MCF 10A (cell line): ENCODE results near the gene UBL3. TPM values are rescaled to one million over a fixed set of nuclear protein-coding genes. Genes with fewer than 3 reads are reported as not detected.
A peak's percentile ranks its signal among the peaks of the same experiment; 100 is the strongest.

Experiments used
- BruUV-seq: library from RNA; stranded (reverse); fragments of 400-500 nt; replicated peaks from 2 replicates; lab custom pipeline; 2021; lab: Mats Ljungman, UMichigan
- CTCF ChIA-PET: fragments of 300-600 bp; sonication (Branson Sonifier 250); formaldehyde crosslinking; extraction: SDS; loops from one replicate; lab custom pipeline; 2021; ENCODE audit warnings: antibody characterized with exemption, inconsistent platforms; lab: Yijun Ruan, JAX
- POLR2A ChIA-PET: fragments of 300-600, 350-650 bp; sonication (Branson Sonifier 250); formaldehyde crosslinking; extraction: SDS; loops from one replicate; lab custom pipeline; 2020; ENCODE audit warnings: antibody characterized with exemption, inconsistent platforms; lab: Yijun Ruan, JAX
- DNase-seq: peaks from one replicate; pipeline ENCODE4 v3.0.0-alpha.2; 2018; ENCODE audit not compliant: unreplicated experiment
- H3K27ac Mint-ChIP-seq: one replicate; pipeline ENCODE4 v1.8.0; 2022; ENCODE audit warnings: mild to moderate bottlenecking, low read depth, mixed read lengths; ENCODE audit not compliant: unreplicated experiment
- H3K27me3 Mint-ChIP-seq: one replicate; pipeline ENCODE4 v1.8.0; 2022; ENCODE audit warnings: mixed read lengths; ENCODE audit not compliant: insufficient read depth, unreplicated experiment
- H3K36me3 Mint-ChIP-seq: one replicate; pipeline ENCODE4 v1.8.0; 2022; ENCODE audit warnings: mild to moderate bottlenecking, moderate library complexity, mixed read lengths; ENCODE audit not compliant: insufficient read depth, unreplicated experiment
- H3K4me1 Mint-ChIP-seq: one replicate; pipeline ENCODE4 v1.8.0; 2022; ENCODE audit warnings: mixed read lengths; ENCODE audit not compliant: insufficient read depth, unreplicated experiment
- H3K4me3 Mint-ChIP-seq: one replicate; pipeline ENCODE4 v1.8.0; 2022; ENCODE audit warnings: mild to moderate bottlenecking, moderate library complexity, mixed read lengths; ENCODE audit not compliant: unreplicated experiment
- H3K9me3 Mint-ChIP-seq: one replicate; pipeline ENCODE4 v1.8.0; 2022; ENCODE audit warnings: mixed read lengths; ENCODE audit not compliant: unreplicated experiment
- CTCF ChIP-seq: fragments of 200-600 bp; IDR thresholded peaks from one replicate; pipeline ENCODE4 v1.8.0; 2022; ENCODE audit warnings: antibody characterized with exemption, mild to moderate bottlenecking; ENCODE audit not compliant: unreplicated experiment
- intact Hi-C: fragments of 100-400 bp; cut with micrococcal nuclease; formaldehyde crosslinking; loops from 2 replicates; pipeline ENCODE4 v1.14.1; 2022
- total RNA-seq: library from RNA; stranded (reverse); gene quantifications from 2 replicates; pipeline ENCODE4 v1.2.3, GENCODE V29; 2022

UBL3 gene
- total RNA-seq, 1 experiment from 2014 or later = 18.2 TPM

- intact Hi-C loops = no loop called here
- peak; percentile 47 for DNase-seq
- Mint-ChIP-seq H3K36me3 (no peaks in the 10 kb centered on the region), H3K27me3 (no peaks in the 10 kb centered on the region), H3K4me1 (peaks cover 14% of the 10 kb centered on the region), H3K27ac (no peak overlapping the region), H3K9me3 (peaks cover 7% of the 10 kb centered on the region), H3K4me3 (no peak overlapping the region)
- BruUV-seq = no TSS peak
- no peak for TF ChIP-seq CTCF
- CTCF ChIA-PET = interaction anchor here (0.7 to 2.2 kb wide), 7 partner anchors 14 to 376 kb away, joined by 3 to 7 read pairs (median 5); no protein-coding TSS in a partner anchor
- POLR2A ChIA-PET = interaction anchor here (1.0 kb wide), 1 partner anchor 146 kb away, joined by 3 read pairs; no protein-coding TSS in a partner anchor
These were observed 93.9 kb downstream of the UBL3 start for GRCh38 chr13:29756506-29756905.

GRCh38 chr13:29754473-29754806 lies 96.0 kb downstream of the UBL3 start:
- H3K27ac Mint-ChIP-seq = no peak overlapping the region
- H3K4me1 Mint-ChIP-seq = peaks cover 14% of the 10 kb centered on the region
- peak; percentile 65 for DNase-seq
- no peak for TF ChIP-seq CTCF
- H3K27me3 Mint-ChIP-seq = no peaks in the 10 kb centered on the region
- H3K9me3 Mint-ChIP-seq = no peaks in the 10 kb centered on the region
- no TSS peak for BruUV-seq
- H3K4me3 Mint-ChIP-seq = no peak overlapping the region
- ChIA-PET CTCF (interaction anchor here (0.6 kb wide), 2 partner anchors 246 to 454 kb away, joined by 3 to 5 read pairs; no protein-coding TSS in a partner anchor), POLR2A (no interaction called here)
- intact Hi-C loops = no loop called here
- H3K36me3 Mint-ChIP-seq = no peaks in the 10 kb centered on the region

- intact Hi-C loops = no loop called here
- DNase-seq = no peak
- no peaks in the 10 kb centered on the region for H3K27me3 Mint-ChIP-seq
- no TSS peak for BruUV-seq
- no peaks in the 10 kb centered on the region for H3K36me3 Mint-ChIP-seq
- no peak overlapping the region for H3K27ac Mint-ChIP-seq
- POLR2A ChIA-PET = no interaction called here
- CTCF ChIA-PET = interaction anchor here (0.6 kb wide), 4 partner anchors 245 to 455 kb away, joined by 3 to 5 read pairs (median 3); no protein-coding TSS in a partner anchor
- no peaks in the 10 kb centered on the region for H3K9me3 Mint-ChIP-seq
- H3K4me1 Mint-ChIP-seq = peaks cover 12% of the 10 kb centered on the region
- no peak overlapping the region for H3K4me3 Mint-ChIP-seq
- TF ChIP-seq CTCF = no peak
These were observed 96.6 kb downstream of the UBL3 start for GRCh38 chr13:29753618-29754472.

- POLR2A ChIA-PET = interaction anchor here (0.6 to 0.9 kb wide), 2 partner anchors 9 to 23 kb away, joined by 3 read pairs; no protein-coding TSS in a partner anchor
- intact Hi-C loops = no loop called here
- TF ChIP-seq CTCF = no peak
- no peaks in the 10 kb centered on the region for H3K9me3 Mint-ChIP-seq
- H3K36me3 Mint-ChIP-seq = no peaks in the 10 kb centered on the region
- no peak overlapping the region for H3K27ac Mint-ChIP-seq
- H3K4me3 Mint-ChIP-seq = no peak overlapping the region
- no TSS peak for BruUV-seq
- H3K4me1 Mint-ChIP-seq = peaks cover 7% of the 10 kb centered on the region
- no peaks in the 10 kb centered on the region for H3K27me3 Mint-ChIP-seq
- no peak for DNase-seq
- CTCF ChIA-PET = interaction anchor here (0.6 to 0.9 kb wide), 2 partner anchors 280 to 834 kb away, joined by 3 read pairs; no protein-coding TSS in a partner anchor
These were observed 98.2 kb downstream of the UBL3 start for GRCh38 chr13:29752175-29752574.
